Activated CD4-positive, alpha-beta memory T cell treated with anti-CD3 and anti-CD28 coated beads, Interleukin-2, amount 10 ng/mL, durations not matched to agents 7 days and 5 days (primary cell): ENCODE results near the gene OR4F6. TPM values are rescaled to one million over a fixed set of nuclear protein-coding genes. Genes with fewer than 3 reads are reported as not detected.
"Not testable (repeated sequence)": the region's sequence is repeated elsewhere in the genome, so short reads cannot be mapped to it uniquely, and the experiment has no call there.

ENCODE experiments used
- CTCF ChIA-PET: fragments of 350-600 bp; sonication (Branson Sonifier 250); formaldehyde crosslinking; loops from one replicate; lab custom pipeline; 2021; ENCODE audit warnings: antibody characterized with exemption, inconsistent platforms; lab: Charles Lee
- POLR2A ChIA-PET: fragments of 350-600 bp; sonication (Branson Sonifier 250); formaldehyde crosslinking; loops from one replicate; lab custom pipeline; 2021; ENCODE audit warnings: antibody characterized with exemption; lab: Charles Lee
- DNase-seq: peaks from one replicate; pipeline ENCODE4 v3.0.0-alpha.2; 2020
- H3K27ac Mint-ChIP-seq: one replicate; pipeline ENCODE4 v1.8.0; 2021; ENCODE audit warnings: mild to moderate bottlenecking, mixed read lengths
- H3K27me3 Mint-ChIP-seq: one replicate; pipeline ENCODE4 v1.8.0; 2021; ENCODE audit warnings: mixed read lengths
- H3K36me3 Mint-ChIP-seq: one replicate; pipeline ENCODE4 v1.8.0; 2021; ENCODE audit warnings: low read depth, mixed read lengths
- H3K4me1 Mint-ChIP-seq: one replicate; pipeline ENCODE4 v1.8.0; 2021; ENCODE audit warnings: mixed read lengths
- H3K4me3 Mint-ChIP-seq: one replicate; pipeline ENCODE4 v1.8.0; 2021; ENCODE audit warnings: mild to moderate bottlenecking, mixed read lengths
- H3K9me3 Mint-ChIP-seq: one replicate; pipeline ENCODE4 v1.8.0; 2021; ENCODE audit warnings: mixed read lengths
- total RNA-seq, 2 experiments: library from RNA; stranded (reverse); gene quantifications; one replicate each; pipeline ENCODE4 v1.2.3, GENCODE V29; 2021

Gene OR4F6, protein sequence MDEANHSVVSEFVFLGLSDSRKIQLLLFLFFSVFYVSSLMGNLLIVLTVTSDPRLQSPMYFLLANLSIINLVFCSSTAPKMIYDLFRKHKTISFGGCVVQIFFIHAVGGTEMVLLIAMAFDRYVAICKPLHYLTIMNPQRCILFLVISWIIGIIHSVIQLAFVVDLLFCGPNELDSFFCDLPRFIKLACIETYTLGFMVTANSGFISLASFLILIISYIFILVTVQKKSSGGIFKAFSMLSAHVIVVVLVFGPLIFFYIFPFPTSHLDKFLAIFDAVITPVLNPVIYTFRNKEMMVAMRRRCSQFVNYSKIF
- not detected for total RNA-seq

DNA sequence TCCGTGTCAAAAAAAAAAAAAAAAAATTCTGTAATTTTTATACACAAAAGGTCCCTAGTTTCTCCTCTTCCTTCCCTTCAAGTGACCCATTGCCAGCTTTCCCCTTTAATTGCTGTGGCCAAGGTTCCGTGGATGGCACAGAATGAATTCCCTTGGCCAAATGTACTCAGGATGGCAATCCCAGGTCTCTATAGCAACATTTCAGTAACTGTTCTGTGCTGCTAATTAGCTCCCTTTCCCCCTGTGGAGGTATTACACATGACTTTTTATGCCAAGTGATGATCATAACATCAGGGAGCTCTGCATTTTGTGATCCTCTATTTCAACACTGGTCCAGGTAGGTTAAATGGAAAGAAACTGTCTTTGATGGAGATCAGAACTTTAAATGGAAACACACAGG lies at the start of gene OR4F6:
Gene OR4F6, plus strand, starts transcription at position 301 of the 400 bp plus-strand sequence. CDS start 2,211 bp downstream, outside the sequence.
- Mint-ChIP-seq H3K27me3 (peaks cover 12% of the 10 kb centered on the region), H3K36me3 (no peaks in the 10 kb centered on the region), H3K9me3 (no peaks in the 10 kb centered on the region), H3K4me3 (no peak within 1 kb of the TSS), H3K27ac (no peak within 1 kb of the TSS), H3K4me1 (no peaks in the 10 kb centered on the region)
- POLR2A ChIA-PET, result no interaction called here
- CTCF ChIA-PET, result no interaction called here
- DNase-seq, result no peak

DNA sequence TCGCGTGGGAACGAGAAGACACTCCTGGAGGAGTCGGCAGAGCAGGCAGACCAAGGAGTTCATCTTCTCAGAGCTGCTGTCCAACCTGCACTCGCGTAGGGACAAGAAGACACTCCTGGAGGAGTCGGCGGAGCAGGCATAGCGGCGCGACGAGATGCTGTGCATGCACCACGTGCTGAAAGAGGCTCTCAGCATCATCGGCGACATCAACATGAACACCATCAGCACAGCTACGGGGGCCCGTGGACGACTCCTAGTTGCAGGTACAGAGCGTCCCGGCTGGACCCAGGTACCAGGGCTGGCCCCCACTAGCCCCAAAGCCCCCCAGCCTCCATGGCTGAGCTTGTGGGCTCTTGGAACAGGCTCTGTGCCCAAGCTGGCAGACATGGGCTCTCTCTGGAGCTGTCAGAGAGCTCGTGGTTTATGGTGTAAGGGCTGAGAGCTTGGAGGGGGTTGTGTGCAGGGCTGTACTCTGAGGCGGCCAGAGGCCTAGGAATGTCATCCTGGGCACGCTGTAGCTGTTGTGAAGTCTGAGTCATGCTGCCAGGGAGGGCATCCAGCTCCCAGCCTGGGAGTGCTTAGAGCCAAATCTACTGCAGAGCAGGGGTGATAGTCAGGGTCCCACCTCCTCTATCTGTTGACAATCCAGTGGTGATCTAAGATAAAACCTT lies 38.5 kb upstream of the OR4F6 start:
- POLR2A ChIA-PET, H3K4me1 Mint-ChIP-seq: not testable (repeated sequence)

DNA sequence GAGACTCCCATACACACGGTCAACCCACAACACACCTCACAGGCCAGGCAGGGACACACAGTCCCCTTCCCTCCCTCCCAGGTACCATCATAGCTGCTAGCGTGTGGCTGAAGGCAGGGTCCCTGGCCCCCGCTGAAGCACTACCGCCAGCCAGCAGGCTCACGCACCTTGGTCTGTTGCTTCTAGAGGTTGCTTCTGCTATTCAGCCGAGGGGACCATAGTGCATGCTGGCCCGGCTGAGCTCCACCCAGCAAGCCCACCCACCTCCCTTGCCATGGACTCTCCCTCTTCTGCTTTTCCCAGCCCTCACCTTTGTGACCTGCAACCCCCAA lies 38.0 kb upstream of the OR4F6 start:
- H3K4me3 Mint-ChIP-seq, result not testable (repeated sequence)

More for the DNA sequence above, 38.5 kb upstream of the OR4F6 start:
- H3K27ac Mint-ChIP-seq, DNase-seq, H3K4me3 Mint-ChIP-seq, H3K27me3 Mint-ChIP-seq, H3K9me3 Mint-ChIP-seq, H3K36me3 Mint-ChIP-seq, CTCF ChIA-PET: not testable (repeated sequence)

DNA sequence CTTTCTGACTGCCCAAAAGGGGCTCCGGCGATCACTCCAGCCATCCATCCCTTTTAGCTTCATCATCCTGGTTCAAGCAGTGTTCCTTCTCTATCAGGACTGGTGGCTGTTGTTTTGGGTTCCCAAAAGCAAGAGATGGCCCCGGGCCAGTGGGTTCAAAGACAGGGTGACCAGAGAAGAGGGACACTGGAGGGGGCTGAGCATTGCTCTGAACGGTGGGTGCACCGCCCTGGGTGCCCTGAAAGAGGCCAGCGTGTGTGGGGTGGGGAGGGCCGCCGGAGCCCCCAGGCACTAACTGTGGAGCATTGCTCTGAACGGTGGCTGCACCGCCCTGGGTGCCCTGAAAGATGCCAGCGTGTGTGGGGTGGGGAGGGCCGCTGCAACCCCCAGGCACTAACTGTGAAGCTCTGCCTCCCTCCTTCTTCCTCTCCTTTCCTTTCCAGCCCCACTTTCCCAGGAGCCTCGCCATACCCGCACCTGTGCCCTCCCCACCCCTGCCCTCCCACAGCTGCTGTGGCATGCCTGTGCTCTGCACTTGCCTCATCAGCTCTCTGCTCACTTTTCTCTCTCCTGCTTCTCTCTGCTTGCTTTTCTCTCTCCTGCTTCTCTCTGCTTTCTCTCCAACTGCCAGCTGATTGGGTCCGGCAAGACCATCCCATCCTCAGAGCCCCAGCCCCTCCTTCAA lies 37.4 kb upstream of the OR4F6 start:
- ChIA-PET CTCF (no interaction called here), POLR2A (no interaction called here)
- Mint-ChIP-seq H3K27ac (no peak overlapping the region), H3K9me3 (no peaks in the 10 kb centered on the region), H3K36me3 (peaks cover 3% of the 10 kb centered on the region), H3K4me3 (no peak overlapping the region), H3K4me1 (no peaks in the 10 kb centered on the region), H3K27me3 (no peaks in the 10 kb centered on the region)
- DNase-seq, result no peak

More for the DNA sequence above, 38.0 kb upstream of the OR4F6 start:
- H3K9me3 Mint-ChIP-seq, POLR2A ChIA-PET, H3K27me3 Mint-ChIP-seq, CTCF ChIA-PET, H3K36me3 Mint-ChIP-seq, H3K4me1 Mint-ChIP-seq, DNase-seq, H3K27ac Mint-ChIP-seq: not testable (repeated sequence)

DNA sequence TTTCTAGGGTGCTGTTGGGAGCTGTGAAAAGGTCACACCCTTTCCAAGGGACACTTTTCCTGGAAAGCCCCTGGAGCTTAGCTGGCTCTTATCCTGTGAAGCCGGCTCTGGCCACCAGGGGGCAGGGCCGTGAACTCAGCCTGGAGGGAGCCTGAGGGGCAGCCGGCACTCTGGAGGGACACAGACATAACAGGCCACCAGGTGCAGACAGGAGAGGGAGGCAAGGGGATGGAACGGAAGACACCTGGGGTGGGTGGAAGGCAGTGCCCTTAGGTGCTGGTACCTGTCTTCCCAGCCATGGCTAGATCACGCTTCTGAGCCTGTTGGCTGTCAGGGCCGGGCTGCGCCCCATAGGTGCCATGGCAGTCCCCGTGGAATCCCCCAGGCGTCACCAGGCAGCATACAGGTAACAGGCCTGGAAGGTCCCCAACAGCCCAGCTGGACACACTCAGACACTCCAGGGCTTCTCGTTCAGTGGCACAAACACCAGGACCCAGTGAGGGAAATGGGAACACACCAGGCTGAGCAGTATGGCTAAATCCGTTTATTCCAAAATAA lies 36.1 kb upstream of the OR4F6 start:
- H3K27ac Mint-ChIP-seq, H3K27me3 Mint-ChIP-seq, CTCF ChIA-PET, H3K9me3 Mint-ChIP-seq, POLR2A ChIA-PET, H3K4me1 Mint-ChIP-seq, H3K36me3 Mint-ChIP-seq, H3K4me3 Mint-ChIP-seq, DNase-seq: not testable (repeated sequence)

DNA sequence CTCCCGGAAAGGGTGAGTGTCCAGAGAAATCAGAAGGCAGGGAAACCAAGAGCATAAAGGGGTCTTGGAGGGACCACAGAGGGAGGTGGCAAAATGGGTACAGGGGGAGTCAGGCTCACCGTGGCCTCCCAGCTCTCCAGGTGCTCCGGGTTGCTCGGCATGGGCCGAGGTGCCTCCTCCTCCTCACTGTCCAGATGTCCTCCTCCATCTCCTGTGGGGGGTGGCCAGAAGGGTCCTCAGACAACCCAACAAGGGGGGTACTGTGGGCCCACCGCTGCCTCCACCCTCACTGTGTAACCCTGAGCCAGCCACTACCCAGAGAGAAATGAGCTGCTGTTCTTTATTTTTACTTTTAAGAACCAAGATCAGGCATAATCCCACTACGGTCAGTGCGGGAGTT lies 30.4 kb upstream of the OR4F6 start:
- H3K27ac Mint-ChIP-seq, result no peak overlapping the region
- H3K36me3 Mint-ChIP-seq, result no peaks in the 10 kb centered on the region
- no peak overlapping the region for H3K4me3 Mint-ChIP-seq
- CTCF ChIA-PET, result no interaction called here
- no peaks in the 10 kb centered on the region for H3K9me3 Mint-ChIP-seq
- H3K27me3 Mint-ChIP-seq, result no peaks in the 10 kb centered on the region
- DNase-seq, result no peak
- no peaks in the 10 kb centered on the region for H3K4me1 Mint-ChIP-seq
- POLR2A ChIA-PET, result no interaction called here

DNA sequence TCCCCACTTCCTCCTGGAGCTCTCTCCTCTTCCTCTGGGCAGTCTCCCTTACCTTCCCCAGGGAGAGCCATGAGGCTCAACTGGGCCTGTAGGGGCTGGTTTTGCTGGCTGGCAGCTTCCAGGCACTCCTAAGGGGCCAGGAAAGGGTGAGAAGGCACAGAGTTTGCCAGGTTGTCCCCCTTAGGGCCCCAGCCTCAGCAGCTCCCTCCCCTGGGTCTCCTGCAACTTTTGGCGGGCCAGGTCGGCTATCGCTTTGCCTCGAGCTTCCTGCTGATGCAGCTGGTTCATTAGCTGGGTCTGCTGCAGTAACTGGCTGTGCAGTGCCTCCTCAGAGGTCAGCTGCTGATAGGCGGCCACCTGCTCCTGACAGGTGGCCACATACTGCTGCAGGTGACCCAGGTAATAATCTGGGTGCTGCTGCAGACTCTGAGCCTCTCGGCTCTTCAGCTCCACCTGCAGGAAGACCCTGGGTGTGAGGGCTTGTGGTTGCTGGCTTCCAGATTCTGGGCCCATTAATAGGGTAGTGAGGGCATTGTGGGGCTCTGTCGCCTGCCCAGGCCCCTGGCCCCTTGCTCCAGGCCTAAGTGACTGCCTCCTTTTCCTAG lies 29.7 kb upstream of the OR4F6 start:
- ChIA-PET CTCF (no interaction called here), POLR2A (no interaction called here)
- Mint-ChIP-seq H3K36me3 (no peaks in the 10 kb centered on the region), H3K27ac (no peak overlapping the region), H3K9me3 (no peaks in the 10 kb centered on the region), H3K4me3 (no peak overlapping the region), H3K4me1 (no peaks in the 10 kb centered on the region), H3K27me3 (no peaks in the 10 kb centered on the region)
- DNase-seq, result peak; percentile 26

DNA sequence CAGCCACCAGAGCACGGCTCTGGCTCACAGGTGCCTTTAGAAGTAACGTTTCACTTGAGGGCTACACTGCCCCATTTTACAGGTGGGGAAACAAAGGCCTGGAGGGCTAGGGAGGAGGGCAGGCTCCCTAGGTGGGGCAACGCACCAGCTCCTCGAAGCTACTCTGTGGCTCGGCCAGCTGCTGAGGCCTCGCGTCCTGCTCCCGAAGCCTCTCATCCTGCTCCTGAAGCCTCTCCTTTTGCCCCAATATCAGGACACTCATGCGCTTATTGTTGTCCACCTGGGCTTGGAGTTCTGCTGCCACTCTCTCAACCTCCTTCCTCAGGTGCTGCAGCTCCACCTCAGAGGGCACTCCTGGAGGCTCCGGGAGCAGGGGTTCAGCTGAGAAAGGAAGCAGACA lies 28.2 kb upstream of the OR4F6 start:
- CTCF ChIA-PET, result interaction anchor here (1.5 kb wide), 1 partner anchor 274 kb away, joined by 4 read pairs; no protein-coding TSS in a partner anchor
- no peak for DNase-seq
- POLR2A ChIA-PET, result no interaction called here

DNA sequence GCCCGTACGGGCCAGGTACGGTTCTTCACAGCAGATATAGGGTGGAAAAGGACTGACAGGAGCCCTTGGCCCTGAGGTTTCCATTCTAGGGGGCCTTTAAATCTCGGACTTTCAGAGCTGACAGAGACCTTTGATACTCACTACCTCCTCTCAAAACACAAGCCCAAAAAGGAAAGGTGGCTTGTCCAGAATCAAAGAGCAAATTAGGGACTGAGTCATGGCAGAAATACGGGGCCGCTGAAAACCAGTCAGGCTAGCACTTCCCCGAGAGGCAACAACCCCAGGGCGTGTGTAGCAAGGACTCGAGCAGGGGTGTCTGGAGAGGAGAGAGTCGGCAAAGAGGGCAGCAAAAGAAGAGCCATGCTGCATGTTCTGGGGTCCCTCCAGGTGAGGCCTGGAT lies 24.7 kb upstream of the OR4F6 start:
- H3K27ac Mint-ChIP-seq, H3K36me3 Mint-ChIP-seq, H3K9me3 Mint-ChIP-seq, POLR2A ChIA-PET, H3K27me3 Mint-ChIP-seq, DNase-seq, CTCF ChIA-PET, H3K4me1 Mint-ChIP-seq, H3K4me3 Mint-ChIP-seq: not testable (repeated sequence)

More for the DNA sequence above, 28.2 kb upstream of the OR4F6 start:
- Mint-ChIP-seq H3K27ac (no peak overlapping the region), H3K36me3 (no peaks in the 10 kb centered on the region), H3K9me3 (no peaks in the 10 kb centered on the region), H3K27me3 (no peaks in the 10 kb centered on the region), H3K4me1 (no peaks in the 10 kb centered on the region), H3K4me3 (no peak overlapping the region)

DNA sequence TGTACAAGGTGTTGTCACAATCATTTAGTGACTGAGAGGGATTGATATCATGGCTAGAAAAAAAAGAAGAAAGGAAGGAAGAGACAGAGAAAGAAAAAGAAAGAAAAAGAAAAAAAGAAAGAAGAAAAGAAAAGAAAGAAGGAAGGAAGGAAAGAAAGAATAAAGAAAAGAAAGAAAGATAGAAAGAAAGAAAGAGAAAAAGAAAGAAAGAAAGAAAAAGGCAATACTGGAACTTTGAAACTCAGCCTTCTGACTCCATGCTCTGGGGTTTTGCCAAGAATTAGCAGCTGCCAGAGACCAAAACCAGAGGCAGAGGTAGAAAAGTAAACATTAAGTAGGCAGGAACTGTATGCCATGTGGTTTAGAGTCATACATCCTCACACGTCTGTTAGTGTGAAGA lies 23.1 kb upstream of the OR4F6 start:
- CTCF ChIA-PET, H3K36me3 Mint-ChIP-seq, H3K9me3 Mint-ChIP-seq, DNase-seq, H3K4me3 Mint-ChIP-seq, H3K4me1 Mint-ChIP-seq, H3K27me3 Mint-ChIP-seq, POLR2A ChIA-PET, H3K27ac Mint-ChIP-seq: not testable (repeated sequence)

DNA sequence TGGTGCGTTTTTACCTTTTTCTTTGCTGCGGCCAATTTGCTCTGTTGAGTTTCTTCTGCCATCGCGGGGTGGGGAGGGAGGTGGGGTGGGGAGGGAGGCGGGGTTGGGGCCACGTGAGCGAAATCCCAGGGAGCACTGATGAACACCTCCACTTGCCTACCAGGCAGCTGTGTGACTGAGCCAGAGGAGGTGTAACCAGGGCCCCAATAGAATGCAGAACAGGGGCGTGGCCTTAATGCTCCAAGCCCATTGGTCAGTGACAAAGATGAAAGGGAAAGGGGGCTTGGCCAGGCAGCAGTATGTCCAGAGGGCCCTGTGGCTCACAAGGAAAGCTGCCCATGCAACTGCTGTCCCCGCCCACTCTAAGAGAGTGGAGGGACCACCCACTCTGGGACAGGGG lies 21.4 kb upstream of the OR4F6 start:
- Mint-ChIP-seq H3K27ac (no peak overlapping the region), H3K27me3 (peaks cover 12% of the 10 kb centered on the region), H3K4me3 (no peak overlapping the region), H3K9me3 (no peaks in the 10 kb centered on the region), H3K4me1 (no peaks in the 10 kb centered on the region), H3K36me3 (no peaks in the 10 kb centered on the region)
- no peak for DNase-seq
- POLR2A ChIA-PET, result no interaction called here
- CTCF ChIA-PET, result no interaction called here

DNA sequence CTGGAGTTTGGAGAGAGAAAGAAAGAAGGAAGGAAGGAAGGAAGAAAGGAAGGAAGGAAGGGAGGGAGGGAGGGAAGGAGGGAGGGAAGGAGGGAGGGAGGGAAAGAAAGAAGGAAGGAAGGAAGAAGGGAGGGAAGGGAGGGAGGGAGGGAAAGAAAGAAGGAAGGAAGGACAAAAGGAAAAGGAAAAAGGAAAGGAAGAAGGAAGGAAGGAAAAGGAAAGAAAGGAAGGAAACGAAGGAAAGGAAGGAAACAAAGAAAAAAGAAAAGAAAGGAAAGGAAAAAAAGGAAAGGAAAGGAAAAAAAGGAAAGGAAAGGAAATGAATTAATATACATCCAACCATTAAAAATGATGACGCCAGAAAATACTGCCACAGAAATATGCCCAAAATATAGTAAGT lies 18.7 kb upstream of the OR4F6 start:
- ChIA-PET POLR2A (no interaction called here), CTCF (no interaction called here)
- no peak for DNase-seq
- Mint-ChIP-seq H3K27me3 (peaks cover 15% of the 10 kb centered on the region), H3K27ac (no peak overlapping the region), H3K9me3 (no peaks in the 10 kb centered on the region), H3K4me3 (no peak overlapping the region), H3K36me3 (no peaks in the 10 kb centered on the region), H3K4me1 (no peaks in the 10 kb centered on the region)

DNA sequence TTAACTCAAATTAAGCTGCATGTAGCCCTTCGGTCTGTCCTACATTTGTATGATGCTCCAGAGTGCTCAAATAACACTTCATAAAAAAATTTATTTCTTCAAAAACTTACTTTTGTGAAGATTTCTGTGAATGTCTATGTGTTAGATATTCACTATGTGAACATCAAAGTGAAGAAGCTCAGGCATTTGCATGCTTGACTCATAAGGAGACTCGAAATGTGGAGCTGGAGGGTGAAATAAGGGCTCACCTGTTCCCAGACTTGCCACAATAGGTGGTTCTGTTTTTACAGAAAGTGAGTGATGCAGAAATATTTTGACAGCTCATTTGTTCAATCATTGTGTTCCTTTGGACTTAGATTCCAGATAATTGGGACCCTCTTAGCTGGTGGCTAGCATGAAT lies 16.9 kb upstream of the OR4F6 start:
- H3K27ac Mint-ChIP-seq, H3K9me3 Mint-ChIP-seq, DNase-seq, H3K4me3 Mint-ChIP-seq, H3K36me3 Mint-ChIP-seq, CTCF ChIA-PET, H3K4me1 Mint-ChIP-seq, POLR2A ChIA-PET: not testable (repeated sequence)
- H3K27me3 Mint-ChIP-seq, result peaks cover 12% of the 10 kb centered on the region
